Stomach (tissue), 9 donors: ENCODE data around the gene GLRX5. TPM values are rescaled to one million over a fixed set of nuclear protein-coding genes. Genes with fewer than 3 reads are reported as not detected.

Source experiments
- DNase-seq, 2 donors: peaks; one replicate each; pipeline versions ENCODE4 v3.0.0 to v3.0.0-alpha.2; 2013 to 2019
- H3K27ac ChIP-seq, 5 donors: fragments of 200-600 bp in 4 of 5; sonication (generic) in 4 of 5; one replicate each; pipeline ENCODE4 v1.5.1; 2013 to 2019; ENCODE audit warnings: mild to moderate bottlenecking in 1 of 5, moderate library complexity in 1 of 5
- H3K27me3 ChIP-seq, 3 donors: fragments of 200-600 bp; sonication (generic); one replicate each; pipeline ENCODE4 v1.5.1; 2017 to 2019; ENCODE audit warnings: mixed run types in 1 of 3
- H3K36me3 ChIP-seq, 4 donors: fragments of 200-600 bp; sonication (generic); 1 replicate in 3 of 4; 2 replicates in 1 of 4; pipeline ENCODE4 v1.5.1; 2016 to 2019
- H3K4me1 ChIP-seq, 4 donors: fragments of 200-600 bp; sonication (generic); one replicate each; pipeline ENCODE4 v1.5.1; 2016 to 2019
- H3K4me3 ChIP-seq, 4 donors: fragments of 200-600 bp; sonication (generic) in 3 of 4; one replicate each; pipeline ENCODE4 v1.5.1; 2016 to 2019; ENCODE audit warnings: mild to moderate bottlenecking in 1 of 4
- H3K9me3 ChIP-seq, 4 donors: fragments of 200-600 bp; sonication (generic); one replicate each; pipeline ENCODE4 v1.5.1; 2016 to 2019
- EP300 ChIP-seq: sonication (generic); formaldehyde crosslinking; IDR thresholded peaks from one replicate; pipeline ENCODE4 v1.6.1; 2017; ENCODE audit warnings: antibody characterized with exemption
- POLR2A ChIP-seq, 4 donors: fragments of 450-650 bp; IDR thresholded peaks; one replicate each; pipeline ENCODE4 v1.6.1; 2016; ENCODE audit warnings: antibody characterized with exemption in 4 of 4, control low read depth in 2 of 4, mild to moderate bottlenecking in 1 of 4, moderate library complexity in 1 of 4
- POLR2AphosphoS5 ChIP-seq, 3 donors: sonication (generic); formaldehyde crosslinking; IDR thresholded peaks; one replicate each; pipeline ENCODE4 v1.6.1; 2016; ENCODE audit warnings: antibody characterized with exemption in 3 of 3
- WGBS, 5 donors: extraction: QIAGEN DNeasy Blood & Tissue Kit in 3 of 5; methylation state at CpG; one replicate each; pipeline versions ENCODE4 v1.1.5 to v1.1.7; 2013 to 2018; 5-methylcytosine and 5-hydroxymethylcytosine counted together
- intact Hi-C: fragments of 100-400 bp; cut with DNase I; formaldehyde crosslinking; loops from one replicate; pipeline ENCODE4 v1.15.1; 2023; ENCODE audit warnings: low total_unique reads
- polyA plus RNA-seq, 3 donors: library from polyadenylated mRNA; stranded (reverse); fragments of 200-250 nt; gene quantifications; one replicate each; pipeline ENCODE4 v1.2.3, GENCODE V29; 2013
- total RNA-seq, 5 donors: library from RNA; depleted of rRNA; stranded (reverse); fragments of >200 nt; gene quantifications; one replicate each; pipeline versions ENCODE4 v1.1.0 to v1.2.3, GENCODE V29; 2014 to 2016
- TF ChIP-seq, protein P1 (sequence below), 7 experiments: fragments of 450-650 bp in 4 of 7; fragments of 200-600 bp in 3 of 7; sonication (generic) in 3 of 7; IDR thresholded peaks; one replicate each; pipeline ENCODE4 v1.5.1; 2016 to 2019; ENCODE audit warnings: antibody characterized with exemption in 7 of 7, control low read depth in 2 of 7, mild to moderate bottlenecking in 1 of 7
- donor health status: healthy with polysubstance abuse.
- donor health status: Bipolar disorder and iron deficiency.
- donor health status: healthy.

Gene GLRX5
- total and polyA plus RNA-seq, 8 donors = 29.5 to 316 (median 40.5) TPM

GRCh38 chr14:95557832-95558231 lies 23.0 kb downstream of the GLRX5 start:
- Histone ChIP-seq H3K9me3 (no peaks in the 10 kb centered on the region), H3K4me1 (peaks cover 0 to 15% (median 1%) of the 10 kb centered on the region in 4 donors), H3K36me3 (no peaks in the 10 kb centered on the region), H3K27me3 (no peaks in the 10 kb centered on the region), H3K4me3 (no peak overlapping the region), H3K27ac (no peak overlapping the region)
- TF ChIP-seq, protein P1, sequence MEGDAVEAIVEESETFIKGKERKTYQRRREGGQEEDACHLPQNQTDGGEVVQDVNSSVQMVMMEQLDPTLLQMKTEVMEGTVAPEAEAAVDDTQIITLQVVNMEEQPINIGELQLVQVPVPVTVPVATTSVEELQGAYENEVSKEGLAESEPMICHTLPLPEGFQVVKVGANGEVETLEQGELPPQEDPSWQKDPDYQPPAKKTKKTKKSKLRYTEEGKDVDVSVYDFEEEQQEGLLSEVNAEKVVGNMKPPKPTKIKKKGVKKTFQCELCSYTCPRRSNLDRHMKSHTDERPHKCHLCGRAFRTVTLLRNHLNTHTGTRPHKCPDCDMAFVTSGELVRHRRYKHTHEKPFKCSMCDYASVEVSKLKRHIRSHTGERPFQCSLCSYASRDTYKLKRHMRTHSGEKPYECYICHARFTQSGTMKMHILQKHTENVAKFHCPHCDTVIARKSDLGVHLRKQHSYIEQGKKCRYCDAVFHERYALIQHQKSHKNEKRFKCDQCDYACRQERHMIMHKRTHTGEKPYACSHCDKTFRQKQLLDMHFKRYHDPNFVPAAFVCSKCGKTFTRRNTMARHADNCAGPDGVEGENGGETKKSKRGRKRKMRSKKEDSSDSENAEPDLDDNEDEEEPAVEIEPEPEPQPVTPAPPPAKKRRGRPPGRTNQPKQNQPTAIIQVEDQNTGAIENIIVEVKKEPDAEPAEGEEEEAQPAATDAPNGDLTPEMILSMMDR (IDR thresholded peaks at IDR 0.05) = no peak
- TF ChIP-seq POLR2A (IDR thresholded peaks at IDR 0.05) (no peak), EP300 (no peak), POLR2AphosphoS5 (IDR thresholded peaks at IDR 0.05) (no peak)
- intact Hi-C loops = no loop called here
- WGBS, 5 donors = 57 to 76% (median 66%) methylated on average over 2 of the region's 2 CpGs
- DNase-seq = no peak

DNA sequence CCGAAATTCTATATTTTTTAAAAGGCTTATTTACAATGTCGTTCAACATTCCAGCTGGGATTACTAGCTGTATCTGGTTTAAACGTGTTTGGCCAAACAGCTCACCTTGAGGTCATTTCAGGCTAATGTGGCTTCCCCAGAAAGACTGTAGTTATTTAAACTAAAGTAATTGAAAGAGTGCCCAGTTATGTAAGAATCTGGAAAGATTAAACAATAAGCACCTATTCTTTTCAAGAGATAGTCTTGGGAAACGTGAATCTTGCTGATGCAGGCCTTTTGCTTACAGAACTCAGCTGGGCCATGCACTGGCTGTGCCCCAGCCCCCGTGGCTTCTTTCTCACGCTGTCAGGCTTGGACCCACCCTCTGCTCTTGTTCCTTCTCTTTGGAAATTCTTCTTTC lies 24.4 kb downstream of the GLRX5 start:
- Histone ChIP-seq H3K27me3 (no peaks in the 10 kb centered on the region), H3K4me1 (peaks cover 0 to 15% (median 2%) of the 10 kb centered on the region in 4 donors), H3K27ac (no peak overlapping the region), H3K9me3 (no peaks in the 10 kb centered on the region), H3K4me3 (no peak overlapping the region), H3K36me3 (no peaks in the 10 kb centered on the region)
- 23 to 45% (median 28%) methylated on average over 6 of the region's 6 CpGs for WGBS, 5 donors
- no peak for DNase-seq
- TF ChIP-seq, protein P1 (IDR thresholded peaks at IDR 0.05) = no peak
- TF ChIP-seq POLR2AphosphoS5 (IDR thresholded peaks at IDR 0.05) = no peak
- TF ChIP-seq POLR2A (IDR thresholded peaks at IDR 0.05) = no peak
- no peak for TF ChIP-seq EP300
- intact Hi-C loops = no loop called here

DNA sequence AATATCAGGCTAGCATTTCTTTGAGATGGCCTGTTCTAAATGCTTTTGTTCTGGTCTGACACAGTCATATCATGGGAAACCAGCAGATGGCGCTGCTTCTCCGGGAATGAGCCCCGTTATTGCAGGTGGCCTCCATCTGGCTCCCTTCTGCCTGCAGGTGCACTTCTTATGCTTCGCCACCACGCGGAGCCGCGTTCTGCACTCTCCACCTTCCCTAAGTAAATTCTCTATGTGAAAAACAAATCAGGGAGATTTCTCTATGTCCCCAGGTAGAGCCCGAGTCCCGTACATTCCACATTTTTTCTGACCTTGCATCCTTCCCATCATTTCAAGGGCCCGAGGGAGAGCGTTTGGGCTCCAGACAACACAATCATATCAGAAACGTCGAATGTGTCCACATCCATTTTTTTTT lies 26.2 kb downstream of the GLRX5 start:
- DNase-seq = peak; percentile 95
- 4 to 7% (median 6%) methylated on average over 14 of the region's 14 CpGs for WGBS, 5 donors
- H3K27me3 ChIP-seq = no peaks in the 10 kb centered on the region
- intact Hi-C loops = no loop called here
- H3K9me3 ChIP-seq = no peaks in the 10 kb centered on the region
- H3K4me1 ChIP-seq = peaks cover 0 to 15% (median 2%) of the 10 kb centered on the region in 4 donors
- H3K4me3 ChIP-seq = no peak overlapping the region
- no peak overlapping the region for H3K27ac ChIP-seq
- H3K36me3 ChIP-seq = no peaks in the 10 kb centered on the region
- TF ChIP-seq, protein P1 (IDR thresholded peaks at IDR 0.05) = peak in 6 of 7 experiments; percentile 92 to 99 (median 95)
- TF ChIP-seq POLR2AphosphoS5 (IDR thresholded peaks at IDR 0.05) = peak in 2 of 3 donors; percentile 55 to 79
- TF ChIP-seq EP300 = no peak
- TF ChIP-seq POLR2A (IDR thresholded peaks at IDR 0.05) = no peak

- 63 to 73% (median 64%) methylated on average over 16 to 18 of the region's 18 CpGs for WGBS, 5 donors
- DNase-seq = peak; percentile 43 to 51
- no peak overlapping the region for H3K27ac ChIP-seq
These were observed 28.2 kb downstream of the GLRX5 start for GRCh38 chr14:95562892-95563685.

More at GRCh38 chr14:95562892-95563685, 28.2 kb downstream of the GLRX5 start:
- no peaks in the 10 kb centered on the region for H3K27me3 ChIP-seq
- no peaks in the 10 kb centered on the region for H3K36me3 ChIP-seq
- peaks cover 0 to 15% (median 2%) of the 10 kb centered on the region in 4 donors for H3K4me1 ChIP-seq
- intact Hi-C loops = no loop called here
- H3K4me3 ChIP-seq = peak overlapping the region in 1 of 4 donors; percentile 31
- H3K9me3 ChIP-seq = no peaks in the 10 kb centered on the region
- TF ChIP-seq POLR2AphosphoS5 (IDR thresholded peaks at IDR 0.05) (no peak), EP300 (no peak), POLR2A (IDR thresholded peaks at IDR 0.05) (no peak)
- TF ChIP-seq, protein P1 (IDR thresholded peaks at IDR 0.05) = no peak
